HG03469 (cell line): ENCODE measurements around the gene MIX23.

ENCODE experiments used
- ATAC-seq: cut with Tn5 transposase; IDR thresholded peaks from one replicate; pipeline ENCODE4 v1.9.1; 2021; ENCODE audit warnings: mild to moderate bottlenecking, moderate library complexity, moderate number of reproducible peaks; ENCODE audit not compliant: unreplicated experiment

MIX23 gene

GRCh38 chr3:122382888-122383666, at the start of gene MIX23:
Gene MIX23 (minus strand): TSS chr3:122383231. CDS start chr3:122383224, 7 bp downstream.
- peak; percentile 27 for ATAC-seq

- no peak for ATAC-seq
Observed at GRCh38 chr3:122430371-122430770, 47.3 kb upstream of the MIX23 start.

GRCh38 chr3:122427857-122428471, 44.9 kb upstream of the MIX23 start:
- ATAC-seq = no peak

- ATAC-seq = no peak
Observed at GRCh38 chr3:122421836-122422235, 38.8 kb upstream of the MIX23 start.

- no peak for ATAC-seq
Observed at GRCh38 chr3:122421101-122421500, 38.1 kb upstream of the MIX23 start.

- ATAC-seq = no peak
Observed at GRCh38 chr3:122416966-122417365, 33.9 kb upstream of the MIX23 start.

- peak; percentile 65 for ATAC-seq
Observed at GRCh38 chr3:122415762-122416654, 33.0 kb upstream of the MIX23 start, which contains the start of gene WDR5B. Gene WDR5B (minus strand): TSS chr3:122416062. CDS start chr3:122415528, 534 bp downstream.

- ATAC-seq = peak; percentile 34
Observed at GRCh38 chr3:122415104-122415744, 32.2 kb upstream of the MIX23 start.

GRCh38 chr3:122414391-122414790, 31.4 kb upstream of the MIX23 start:
- ATAC-seq = no peak

- no peak for ATAC-seq
Observed at GRCh38 chr3:122410639-122411038, 27.6 kb upstream of the MIX23 start.

- no peak for ATAC-seq
Observed at GRCh38 chr3:122410111-122410510, 27.1 kb upstream of the MIX23 start.

- ATAC-seq = no peak
Observed at GRCh38 chr3:122409446-122409845, 26.4 kb upstream of the MIX23 start.

- no peak for ATAC-seq
Observed at GRCh38 chr3:122407946-122408345, 24.9 kb upstream of the MIX23 start.

GRCh38 chr3:122406198-122406597, 23.2 kb upstream of the MIX23 start:
- ATAC-seq = no peak

- ATAC-seq = no peak
Observed at GRCh38 chr3:122405015-122405414, 22.0 kb upstream of the MIX23 start.

- no peak for ATAC-seq
Observed at GRCh38 chr3:122403489-122403888, 20.5 kb upstream of the MIX23 start.

- no peak for ATAC-seq
Observed at GRCh38 chr3:122398920-122399319, 15.9 kb upstream of the MIX23 start.

- ATAC-seq = no peak
Observed at GRCh38 chr3:122397201-122397600, 14.2 kb upstream of the MIX23 start.

GRCh38 chr3:122396511-122396910, 13.5 kb upstream of the MIX23 start:
- no peak for ATAC-seq

- ATAC-seq = no peak
Observed at GRCh38 chr3:122395582-122395981, 12.6 kb upstream of the MIX23 start.

GRCh38 chr3:122394173-122394572, 11.1 kb upstream of the MIX23 start:
- ATAC-seq = no peak
